CD4-positive, alpha-beta T cell treated with Interleukin-1 beta for 1 hour (primary cell): ENCODE results near the gene TGFBR2.

Experiments used
- DNase-seq, 2 donors: peaks; one replicate each; pipeline ENCODE4 v3.0.0-alpha.2; 2020 to 2022

TGFBR2 gene

GRCh38 chr3:30724863-30725262, 118.5 kb downstream of the TGFBR2 start:
- DNase-seq, result no peak

GRCh38 chr3:30728143-30728542, 121.7 kb downstream of the TGFBR2 start:
- DNase-seq, result no peak

GRCh38 chr3:30729512-30729911, 123.1 kb downstream of the TGFBR2 start:
- DNase-seq, result no peak

GRCh38 chr3:30729936-30730335, 123.5 kb downstream of the TGFBR2 start:
- no peak for DNase-seq

GRCh38 chr3:30730967-30731366, 124.6 kb downstream of the TGFBR2 start:
- DNase-seq, result no peak

GRCh38 chr3:30733209-30733608, 126.8 kb downstream of the TGFBR2 start:
- DNase-seq, result no peak

- DNase-seq, result no peak
These were observed 127.3 kb downstream of the TGFBR2 start for GRCh38 chr3:30733696-30734095.

- DNase-seq, result no peak
These were observed 131.5 kb downstream of the TGFBR2 start for GRCh38 chr3:30737743-30738499.

GRCh38 chr3:30738605-30739004, 132.2 kb downstream of the TGFBR2 start:
- no peak for DNase-seq

GRCh38 chr3:30741889-30742288, 135.5 kb downstream of the TGFBR2 start:
- no peak for DNase-seq

GRCh38 chr3:30742796-30743619, 136.6 kb downstream of the TGFBR2 start:
- no peak for DNase-seq
